HepG2 (cell line): ENCODE data around the gene MEA1. TPM values are rescaled to one million over a fixed set of nuclear protein-coding genes. Genes with fewer than 3 reads are reported as not detected.

ENCODE experiments used
- ATRX ChIP-seq: sonication (generic); formaldehyde crosslinking; IDR thresholded peaks from 2 replicates; pipeline ENCODE4 v1.4.0; 2020; ENCODE audit warnings: missing genetic modification reagents, borderline replicate concordance
- CENPBD1 ChIP-seq: sonication (generic); formaldehyde crosslinking; IDR thresholded peaks from 2 replicates; pipeline ENCODE4 v1.8.0; 2022; ENCODE audit warnings: missing genetic modification reagents, low read depth, mild to moderate bottlenecking, borderline replicate concordance
- EED ChIP-seq: sonication (generic); formaldehyde crosslinking; IDR thresholded peaks from 2 replicates; pipeline ENCODE4 v1.5.0; 2020; ENCODE audit warnings: mild to moderate bottlenecking, missing genetic modification reagents
- EHMT2 ChIP-seq: fragments of 200-600 bp; sonication (generic); IDR thresholded peaks from 2 replicates; pipeline ENCODE4 v1.7.0; 2017; ENCODE audit warnings: antibody characterized with exemption, low read depth, low read length, borderline replicate concordance
- FOXK1 ChIP-seq: sonication (generic); formaldehyde crosslinking; IDR thresholded peaks from 2 replicates; pipeline ENCODE4 v1.4.0; 2020; ENCODE audit warnings: low read depth, missing genetic modification reagents, borderline replicate concordance
- HMG20B ChIP-seq: conservative IDR thresholded peaks from 2 replicates; pipeline ENCODE4 v1.6.1; 2016; ENCODE audit warnings: missing genetic modification reagents, missing compliant biosample characterization
- LCORL ChIP-seq, 2 experiments: fragments of 450-650 bp in 1 of 2; sonication (generic) in 1 of 2; formaldehyde crosslinking in 1 of 2; IDR thresholded peaks; 2 replicates each; pipeline versions ENCODE4 v1.5.0 to v1.6.1; 2017 to 2020; ENCODE audit warnings: antibody characterized with exemption in 1 of 2, missing genetic modification reagents in 1 of 2
- MEIS2 ChIP-seq: sonication (generic); formaldehyde crosslinking; IDR thresholded peaks from 2 replicates; pipeline ENCODE4 v1.9.0; 2021; ENCODE audit warnings: mild to moderate bottlenecking, missing genetic modification reagents
- THAP7 ChIP-seq: sonication (generic); formaldehyde crosslinking; IDR thresholded peaks from 2 replicates; pipeline ENCODE4 v1.8.1; 2023; ENCODE audit warnings: mild to moderate bottlenecking, missing genetic modification reagents
- ZNF274 ChIP-seq: sonication (generic); formaldehyde crosslinking; IDR thresholded peaks from 2 replicates; pipeline ENCODE4 v1.5.1; 2020; ENCODE audit warnings: mild to moderate bottlenecking, missing genetic modification reagents
- ZNF572 ChIP-seq: sonication (generic); formaldehyde crosslinking; IDR thresholded peaks from 2 replicates; pipeline ENCODE4 v1.5.1; 2020; ENCODE audit warnings: mild to moderate bottlenecking, missing genetic modification reagents
- ZNF691 ChIP-seq: sonication (generic); formaldehyde crosslinking; IDR thresholded peaks from 2 replicates; pipeline ENCODE4 v1.4.0; 2020; ENCODE audit warnings: missing genetic modification reagents, low read depth, mild to moderate bottlenecking, borderline replicate concordance
- ZNF761 ChIP-seq: sonication (generic); formaldehyde crosslinking; conservative IDR thresholded peaks from 2 replicates; pipeline ENCODE4 v1.4.0; 2020; ENCODE audit warnings: mild to moderate bottlenecking, missing genetic modification reagents
- ZNF770 ChIP-seq: sonication (generic); formaldehyde crosslinking; IDR thresholded peaks from 2 replicates; pipeline ENCODE4 v1.5.0; 2020; ENCODE audit warnings: mild to moderate bottlenecking, missing genetic modification reagents
- polyA plus RNA-seq, 8 experiments: library from polyadenylated mRNA; depleted of rRNA in 3 of 8; stranded (reverse) in 7 of 8; unstranded in 1 of 8; fragments of >200 nt; fragmentation: Illumina TruSeq in 4 of 8; extraction: Trizol in 4 of 8; gene quantifications; 2 replicates each; pipeline versions ENCODE4 v1.2.1 to v1.2.3, GENCODE V29; 2011 to 2016; ENCODE audit warnings: low read depth in 4 of 8, missing spikeins in 1 of 8, mixed read lengths in 1 of 8; ENCODE audit not compliant: insufficient read depth in 1 of 8
- total RNA-seq, 5 experiments: library from RNA; depleted of rRNA; stranded (reverse); fragments of >200 nt; fragmentation: Illumina TruSeq; extraction: Trizol; gene quantifications; 2 replicates each; pipeline ENCODE4 v1.2.3, GENCODE V29; 2016; ENCODE audit warnings: low read depth in 1 of 5
- TF ChIP-seq, protein P1 (sequence below): IDR thresholded peaks from 2 replicates; pipeline ENCODE4 v1.6.1; 2012; ENCODE audit warnings: inconsistent platforms
- TF ChIP-seq, protein P2 (sequence below): sonication (generic); formaldehyde crosslinking; IDR thresholded peaks from 2 replicates; pipeline ENCODE4 v1.8.0; 2022; ENCODE audit warnings: mild to moderate bottlenecking, missing genetic modification reagents, borderline replicate concordance
- TF ChIP-seq, protein P3 (sequence below): sonication (generic); formaldehyde crosslinking; IDR thresholded peaks from 2 replicates; pipeline ENCODE4 v1.8.1; 2023; ENCODE audit warnings: missing genetic modification reagents, inconsistent platforms, borderline replicate concordance
- TF ChIP-seq, protein P4 (sequence below): sonication (generic); formaldehyde crosslinking; IDR thresholded peaks from 2 replicates; pipeline ENCODE4 v1.8.1; 2023; ENCODE audit warnings: mild to moderate bottlenecking, missing genetic modification reagents

Gene MEA1
- total and polyA plus RNA-seq, 2 of the 13 experiments (the other 11 are each of a cell fraction or from before 2014, with no cell fraction given), result 75.6 to 86.2 TPM

GRCh38 chr6:43060034-43060754, 46.4 kb upstream of the MEA1 start (continued):
- peak; percentile 57; the same call in 1 of the 2 replicates for TF ChIP-seq FOXK1 (CRISPR knock-in tag)
- TF ChIP-seq EED, result no peak
- 0 out of 2 replicates have a peak, but pooled peaks have one; percentile 34 for TF ChIP-seq HMG20B (CRISPR knock-in tag)
- TF ChIP-seq, protein P1, sequence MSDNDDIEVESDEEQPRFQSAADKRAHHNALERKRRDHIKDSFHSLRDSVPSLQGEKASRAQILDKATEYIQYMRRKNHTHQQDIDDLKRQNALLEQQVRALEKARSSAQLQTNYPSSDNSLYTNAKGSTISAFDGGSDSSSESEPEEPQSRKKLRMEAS, result 0 out of 2 replicates have a peak, but pooled peaks have one; percentile 7
- TF ChIP-seq, protein P2, sequence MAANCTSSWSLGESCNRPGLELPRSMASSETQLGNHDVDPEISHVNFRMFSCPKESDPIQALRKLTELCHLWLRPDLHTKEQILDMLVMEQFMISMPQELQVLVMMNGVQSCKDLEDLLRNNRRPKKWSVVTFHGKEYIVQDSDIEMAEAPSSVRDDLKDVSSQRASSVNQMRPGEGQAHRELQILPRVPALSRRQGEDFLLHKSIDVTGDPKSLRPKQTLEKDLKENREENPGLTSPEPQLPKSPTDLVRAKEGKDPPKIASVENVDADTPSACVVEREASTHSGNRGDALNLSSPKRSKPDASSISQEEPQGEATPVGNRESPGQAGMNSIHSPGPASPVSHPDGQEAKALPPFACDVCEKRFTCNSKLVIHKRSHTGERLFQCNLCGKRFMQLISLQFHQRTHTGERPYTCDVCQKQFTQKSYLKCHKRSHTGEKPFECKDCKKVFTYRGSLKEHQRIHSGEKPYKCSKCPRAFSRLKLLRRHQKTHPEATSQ (CRISPR knock-in tag), result peak; percentile 57
- no peak for TF ChIP-seq EHMT2
- TF ChIP-seq ATRX (CRISPR knock-in tag), result no peak
- peak; percentile 92; the same call in 1 of the 2 replicates for TF ChIP-seq ZNF572 (CRISPR knock-in tag)
- TF ChIP-seq ZNF770 (CRISPR knock-in tag), result peak; percentile 38; the same call in 1 of the 2 replicates
- 0 out of 2 replicates have a peak, but pooled peaks have one; percentile 22 for TF ChIP-seq ZNF761 (CRISPR knock-in tag)
- TF ChIP-seq CENPBD1 (CRISPR knock-in tag), result 0 out of 2 replicates have a peak, but pooled peaks have one; percentile 68
- peak; percentile 87 for TF ChIP-seq ZNF274
- TF ChIP-seq THAP7 (CRISPR knock-in tag), result 0 out of 2 replicates have a peak, but pooled peaks have one; percentile 0
- peak; percentile 90; the same call in 1 of the 2 replicates for TF ChIP-seq ZNF691 (CRISPR knock-in tag)
- TF ChIP-seq LCORL (IDR thresholded peaks at IDR 0.05), result no peak
- peak; percentile 90 for TF ChIP-seq LCORL (CRISPR knock-in tag; IDR thresholded peaks at IDR 0.05)
- peak; percentile 13; the same call in 1 of the 2 replicates for TF ChIP-seq MEIS2 (CRISPR knock-in tag)
- TF ChIP-seq, protein P3, sequence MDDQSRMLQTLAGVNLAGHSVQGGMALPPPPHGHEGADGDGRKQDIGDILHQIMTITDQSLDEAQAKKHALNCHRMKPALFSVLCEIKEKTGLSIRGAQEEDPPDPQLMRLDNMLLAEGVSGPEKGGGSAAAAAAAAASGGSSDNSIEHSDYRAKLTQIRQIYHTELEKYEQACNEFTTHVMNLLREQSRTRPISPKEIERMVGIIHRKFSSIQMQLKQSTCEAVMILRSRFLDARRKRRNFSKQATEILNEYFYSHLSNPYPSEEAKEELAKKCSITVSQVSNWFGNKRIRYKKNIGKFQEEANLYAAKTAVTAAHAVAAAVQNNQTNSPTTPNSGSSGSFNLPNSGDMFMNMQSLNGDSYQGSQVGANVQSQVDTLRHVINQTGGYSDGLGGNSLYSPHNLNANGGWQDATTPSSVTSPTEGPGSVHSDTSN (CRISPR knock-in tag), result no peak
- TF ChIP-seq, protein P4, sequence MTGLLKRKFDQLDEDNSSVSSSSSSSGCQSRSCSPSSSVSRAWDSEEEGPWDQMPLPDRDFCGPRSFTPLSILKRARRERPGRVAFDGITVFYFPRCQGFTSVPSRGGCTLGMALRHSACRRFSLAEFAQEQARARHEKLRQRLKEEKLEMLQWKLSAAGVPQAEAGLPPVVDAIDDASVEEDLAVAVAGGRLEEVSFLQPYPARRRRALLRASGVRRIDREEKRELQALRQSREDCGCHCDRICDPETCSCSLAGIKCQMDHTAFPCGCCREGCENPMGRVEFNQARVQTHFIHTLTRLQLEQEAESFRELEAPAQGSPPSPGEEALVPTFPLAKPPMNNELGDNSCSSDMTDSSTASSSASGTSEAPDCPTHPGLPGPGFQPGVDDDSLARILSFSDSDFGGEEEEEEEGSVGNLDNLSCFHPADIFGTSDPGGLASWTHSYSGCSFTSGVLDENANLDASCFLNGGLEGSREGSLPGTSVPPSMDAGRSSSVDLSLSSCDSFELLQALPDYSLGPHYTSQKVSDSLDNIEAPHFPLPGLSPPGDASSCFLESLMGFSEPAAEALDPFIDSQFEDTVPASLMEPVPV, result peak; percentile 78; the same call in 1 of the 2 replicates
